GM23338 (cell line): ENCODE results near the gene NTNG2. TPM values are rescaled to one million over a fixed set of nuclear protein-coding genes. Genes with fewer than 3 reads are reported as not detected.

Experiments
- ATAC-seq: fragments of 200-7000 bp; cut with Tn5 transposase; 3 replicates; pipeline ENCODE4 v1.9.1; 2020
- DNase-seq: peaks from one replicate; pipeline ENCODE4 v3.0.0-alpha.2; 2015; ENCODE audit warnings: low spot score
- H2AFZ ChIP-seq: fragments of 200-600 bp; sonication (generic); 2 replicates; pipeline ENCODE4 v1.8.0; 2016; ENCODE audit warnings: antibody characterized with exemption, mild to moderate bottlenecking, moderate library complexity
- H3F3A ChIP-seq: fragments of 200-600 bp; sonication (generic); replicated peaks from 2 replicates; pipeline ENCODE4 v1.8.0; 2017; ENCODE audit warnings: antibody characterized with exemption, mixed run types, low read depth
- H3K27ac ChIP-seq: fragments of 200-600 bp; sonication (generic); 2 replicates; pipeline ENCODE4 v1.6.1; 2016; ENCODE audit warnings: low read depth
- H3K27me3 ChIP-seq: fragments of 200-600 bp; sonication (generic); 2 replicates; pipeline ENCODE4 v1.8.0; 2016; ENCODE audit warnings: mild to moderate bottlenecking, mixed run types, moderate library complexity; ENCODE audit not compliant: insufficient read depth
- H3K36me3 ChIP-seq: fragments of 200-600 bp; sonication (generic); 2 replicates; pipeline ENCODE4 v1.8.0; 2016; ENCODE audit warnings: mild to moderate bottlenecking; ENCODE audit not compliant: insufficient read depth
- H3K4me1 ChIP-seq: fragments of 200-600 bp; sonication (generic); 2 replicates; pipeline ENCODE4 v1.8.0; 2016; ENCODE audit warnings: mild to moderate bottlenecking, moderate library complexity; ENCODE audit not compliant: insufficient read depth
- H3K4me2 ChIP-seq: fragments of 200-600 bp; sonication (generic); 2 replicates; pipeline ENCODE4 v1.7.1; 2017; ENCODE audit warnings: mixed run types
- H3K4me3 ChIP-seq: fragments of 200-600 bp; sonication (generic); 2 replicates; pipeline ENCODE4 v1.6.1; 2016; ENCODE audit warnings: mixed run types
- H3K79me2 ChIP-seq: fragments of 200-600 bp; sonication (generic); replicated peaks from 2 replicates; pipeline ENCODE4 v1.8.0; 2017; ENCODE audit warnings: mild to moderate bottlenecking; ENCODE audit not compliant: insufficient read depth
- H3K9me2 ChIP-seq: fragments of 200-600 bp; sonication (generic); 2 replicates; pipeline ENCODE4 v1.8.0; 2017; ENCODE audit not compliant: insufficient read depth
- H4K20me1 ChIP-seq: fragments of 200-600 bp; sonication (generic); replicated peaks from 2 replicates; pipeline ENCODE4 v1.8.0; 2017; ENCODE audit warnings: mild to moderate bottlenecking; ENCODE audit not compliant: insufficient read depth
- H3K27ac Mint-ChIP-seq: 2 replicates; pipeline ENCODE4 v1.8.0; 2020; ENCODE audit warnings: inconsistent platforms, mild to moderate bottlenecking, moderate library complexity, mixed read lengths
- H3K27me3 Mint-ChIP-seq: 3 replicates; pipeline ENCODE4 v1.8.0; 2022; ENCODE audit warnings: low read depth, mild to moderate bottlenecking, moderate library complexity, mixed read lengths, inconsistent platforms; ENCODE audit not compliant: insufficient read depth, poor library complexity
- H3K36me3 Mint-ChIP-seq: 3 replicates; pipeline ENCODE4 v1.8.0; 2021; ENCODE audit warnings: low read depth, mild to moderate bottlenecking, inconsistent platforms, moderate library complexity, mixed read lengths
- H3K4me1 Mint-ChIP-seq: 3 replicates; pipeline ENCODE4 v1.8.0; 2020; ENCODE audit warnings: mild to moderate bottlenecking, inconsistent platforms, mixed read lengths
- H3K4me3 Mint-ChIP-seq: 3 replicates; pipeline ENCODE4 v1.8.0; 2021; ENCODE audit warnings: moderate library complexity, mild to moderate bottlenecking, inconsistent platforms, mixed read lengths
- H3K9me3 Mint-ChIP-seq: 3 replicates; pipeline ENCODE4 v1.8.0; 2020; ENCODE audit warnings: moderate library complexity, mild to moderate bottlenecking, inconsistent platforms, mixed read lengths
- NANOG ChIP-seq: IDR thresholded peaks from 2 replicates; pipeline ENCODE4 v1.6.1; 2016; ENCODE audit warnings: antibody characterized with exemption, borderline replicate concordance
- POLR2AphosphoS5 ChIP-seq: IDR thresholded peaks from 2 replicates; pipeline ENCODE4 v1.6.1; 2016; ENCODE audit warnings: antibody characterized with exemption, low read depth
- STAT1 ChIP-seq: IDR thresholded peaks from one replicate; pipeline ENCODE4 v1.6.1; 2016; ENCODE audit warnings: antibody characterized with exemption; ENCODE audit not compliant: unreplicated experiment
- polyA plus RNA-seq: library from polyadenylated mRNA; unstranded; fragments of >200 nt; fragmentation: Nextera tagmentation; extraction: Ambion mirVana; gene quantifications from 2 replicates; pipeline ENCODE4 v1.2.1, GENCODE V29; 2016
- total RNA-seq: library from RNA; depleted of rRNA; stranded (reverse); fragments of >200 nt; shearing (Covaris generic); gene quantifications from 2 replicates; pipeline ENCODE4 v1.2.3, GENCODE V29; 2014
- TF ChIP-seq, protein P1 (sequence below), 2 experiments: fragments of 200-600 bp in 1 of 2; sonication (generic) in 1 of 2; conservative IDR thresholded peaks; 2 replicates each; pipeline versions ENCODE4 v1.5.1 to v1.6.1; 2016 to 2017; ENCODE audit warnings: antibody characterized with exemption in 2 of 2, low read depth in 2 of 2, mild to moderate bottlenecking in 2 of 2, moderate library complexity in 1 of 2
- TF ChIP-seq, protein P2 (sequence below): fragments of 250-450 bp; sonication (Bioruptor Pico); IDR thresholded peaks from 2 replicates; pipeline ENCODE4 v1.5.0; 2020; ENCODE audit warnings: mild to moderate bottlenecking, moderate library complexity
- TF ChIP-seq, protein P3 (sequence below): IDR thresholded peaks from 2 replicates; pipeline ENCODE4 v1.6.1; 2016; ENCODE audit warnings: antibody characterized with exemption
- TF ChIP-seq, protein P4 (sequence below): IDR thresholded peaks from one replicate; pipeline ENCODE4 v1.6.1; 2018; ENCODE audit warnings: antibody characterized with exemption; ENCODE audit not compliant: unreplicated experiment

The NTNG2 gene
- total and polyA plus RNA-seq, 2 experiments from 2014 or later: 0.99 to 1.7 TPM

DNA sequence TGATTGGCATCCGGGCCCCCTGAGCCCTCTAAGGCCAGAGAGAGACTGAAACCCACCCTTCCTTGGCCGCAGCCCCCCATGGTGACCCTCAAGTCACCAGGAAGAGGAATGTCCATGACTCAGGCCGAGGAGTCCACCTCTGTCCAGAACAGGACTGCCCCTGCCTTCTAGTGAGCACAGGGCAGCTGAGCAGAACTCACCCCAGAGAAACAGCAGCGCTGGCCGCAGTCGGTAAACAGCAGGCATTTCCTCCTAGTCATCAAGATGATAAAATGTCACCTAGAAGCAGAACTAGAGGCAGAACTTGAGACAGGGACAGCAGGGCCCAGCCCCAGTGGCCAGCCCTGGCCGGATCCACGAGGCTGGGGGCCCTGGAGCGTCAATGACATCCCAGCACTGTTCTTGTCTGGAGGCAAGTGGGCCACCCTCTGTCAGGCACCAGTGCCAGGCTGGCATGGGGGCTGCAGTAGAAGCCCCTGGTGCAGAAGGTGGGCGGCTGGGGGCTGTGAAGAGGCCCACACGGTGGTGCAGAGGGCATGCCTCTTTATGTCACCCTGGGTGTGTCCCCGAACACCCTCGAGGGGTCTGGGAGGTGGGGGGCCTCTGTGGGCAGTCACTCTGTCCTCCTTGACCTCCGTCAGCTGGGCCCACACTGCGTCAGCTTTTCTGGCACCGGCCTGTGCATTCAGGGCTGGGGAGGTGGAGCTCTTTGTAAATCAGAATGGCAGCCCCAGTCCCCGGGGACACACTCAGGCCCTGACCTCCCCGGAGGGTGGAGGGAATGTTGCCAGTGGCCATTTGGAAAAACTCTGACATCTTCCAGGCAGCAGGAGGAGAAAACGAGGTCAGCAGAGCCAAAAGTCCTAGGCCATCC lies 83.0 kb downstream of the NTNG2 start:
- TF ChIP-seq, protein P1, sequence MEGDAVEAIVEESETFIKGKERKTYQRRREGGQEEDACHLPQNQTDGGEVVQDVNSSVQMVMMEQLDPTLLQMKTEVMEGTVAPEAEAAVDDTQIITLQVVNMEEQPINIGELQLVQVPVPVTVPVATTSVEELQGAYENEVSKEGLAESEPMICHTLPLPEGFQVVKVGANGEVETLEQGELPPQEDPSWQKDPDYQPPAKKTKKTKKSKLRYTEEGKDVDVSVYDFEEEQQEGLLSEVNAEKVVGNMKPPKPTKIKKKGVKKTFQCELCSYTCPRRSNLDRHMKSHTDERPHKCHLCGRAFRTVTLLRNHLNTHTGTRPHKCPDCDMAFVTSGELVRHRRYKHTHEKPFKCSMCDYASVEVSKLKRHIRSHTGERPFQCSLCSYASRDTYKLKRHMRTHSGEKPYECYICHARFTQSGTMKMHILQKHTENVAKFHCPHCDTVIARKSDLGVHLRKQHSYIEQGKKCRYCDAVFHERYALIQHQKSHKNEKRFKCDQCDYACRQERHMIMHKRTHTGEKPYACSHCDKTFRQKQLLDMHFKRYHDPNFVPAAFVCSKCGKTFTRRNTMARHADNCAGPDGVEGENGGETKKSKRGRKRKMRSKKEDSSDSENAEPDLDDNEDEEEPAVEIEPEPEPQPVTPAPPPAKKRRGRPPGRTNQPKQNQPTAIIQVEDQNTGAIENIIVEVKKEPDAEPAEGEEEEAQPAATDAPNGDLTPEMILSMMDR (conservative IDR thresholded peaks at IDR 0.05; ENCODE audit: low read depth in 2 of 2): no peak
- TF ChIP-seq NANOG (no peak), STAT1 (no peak), POLR2AphosphoS5 (no peak)
- TF ChIP-seq, protein P2, sequence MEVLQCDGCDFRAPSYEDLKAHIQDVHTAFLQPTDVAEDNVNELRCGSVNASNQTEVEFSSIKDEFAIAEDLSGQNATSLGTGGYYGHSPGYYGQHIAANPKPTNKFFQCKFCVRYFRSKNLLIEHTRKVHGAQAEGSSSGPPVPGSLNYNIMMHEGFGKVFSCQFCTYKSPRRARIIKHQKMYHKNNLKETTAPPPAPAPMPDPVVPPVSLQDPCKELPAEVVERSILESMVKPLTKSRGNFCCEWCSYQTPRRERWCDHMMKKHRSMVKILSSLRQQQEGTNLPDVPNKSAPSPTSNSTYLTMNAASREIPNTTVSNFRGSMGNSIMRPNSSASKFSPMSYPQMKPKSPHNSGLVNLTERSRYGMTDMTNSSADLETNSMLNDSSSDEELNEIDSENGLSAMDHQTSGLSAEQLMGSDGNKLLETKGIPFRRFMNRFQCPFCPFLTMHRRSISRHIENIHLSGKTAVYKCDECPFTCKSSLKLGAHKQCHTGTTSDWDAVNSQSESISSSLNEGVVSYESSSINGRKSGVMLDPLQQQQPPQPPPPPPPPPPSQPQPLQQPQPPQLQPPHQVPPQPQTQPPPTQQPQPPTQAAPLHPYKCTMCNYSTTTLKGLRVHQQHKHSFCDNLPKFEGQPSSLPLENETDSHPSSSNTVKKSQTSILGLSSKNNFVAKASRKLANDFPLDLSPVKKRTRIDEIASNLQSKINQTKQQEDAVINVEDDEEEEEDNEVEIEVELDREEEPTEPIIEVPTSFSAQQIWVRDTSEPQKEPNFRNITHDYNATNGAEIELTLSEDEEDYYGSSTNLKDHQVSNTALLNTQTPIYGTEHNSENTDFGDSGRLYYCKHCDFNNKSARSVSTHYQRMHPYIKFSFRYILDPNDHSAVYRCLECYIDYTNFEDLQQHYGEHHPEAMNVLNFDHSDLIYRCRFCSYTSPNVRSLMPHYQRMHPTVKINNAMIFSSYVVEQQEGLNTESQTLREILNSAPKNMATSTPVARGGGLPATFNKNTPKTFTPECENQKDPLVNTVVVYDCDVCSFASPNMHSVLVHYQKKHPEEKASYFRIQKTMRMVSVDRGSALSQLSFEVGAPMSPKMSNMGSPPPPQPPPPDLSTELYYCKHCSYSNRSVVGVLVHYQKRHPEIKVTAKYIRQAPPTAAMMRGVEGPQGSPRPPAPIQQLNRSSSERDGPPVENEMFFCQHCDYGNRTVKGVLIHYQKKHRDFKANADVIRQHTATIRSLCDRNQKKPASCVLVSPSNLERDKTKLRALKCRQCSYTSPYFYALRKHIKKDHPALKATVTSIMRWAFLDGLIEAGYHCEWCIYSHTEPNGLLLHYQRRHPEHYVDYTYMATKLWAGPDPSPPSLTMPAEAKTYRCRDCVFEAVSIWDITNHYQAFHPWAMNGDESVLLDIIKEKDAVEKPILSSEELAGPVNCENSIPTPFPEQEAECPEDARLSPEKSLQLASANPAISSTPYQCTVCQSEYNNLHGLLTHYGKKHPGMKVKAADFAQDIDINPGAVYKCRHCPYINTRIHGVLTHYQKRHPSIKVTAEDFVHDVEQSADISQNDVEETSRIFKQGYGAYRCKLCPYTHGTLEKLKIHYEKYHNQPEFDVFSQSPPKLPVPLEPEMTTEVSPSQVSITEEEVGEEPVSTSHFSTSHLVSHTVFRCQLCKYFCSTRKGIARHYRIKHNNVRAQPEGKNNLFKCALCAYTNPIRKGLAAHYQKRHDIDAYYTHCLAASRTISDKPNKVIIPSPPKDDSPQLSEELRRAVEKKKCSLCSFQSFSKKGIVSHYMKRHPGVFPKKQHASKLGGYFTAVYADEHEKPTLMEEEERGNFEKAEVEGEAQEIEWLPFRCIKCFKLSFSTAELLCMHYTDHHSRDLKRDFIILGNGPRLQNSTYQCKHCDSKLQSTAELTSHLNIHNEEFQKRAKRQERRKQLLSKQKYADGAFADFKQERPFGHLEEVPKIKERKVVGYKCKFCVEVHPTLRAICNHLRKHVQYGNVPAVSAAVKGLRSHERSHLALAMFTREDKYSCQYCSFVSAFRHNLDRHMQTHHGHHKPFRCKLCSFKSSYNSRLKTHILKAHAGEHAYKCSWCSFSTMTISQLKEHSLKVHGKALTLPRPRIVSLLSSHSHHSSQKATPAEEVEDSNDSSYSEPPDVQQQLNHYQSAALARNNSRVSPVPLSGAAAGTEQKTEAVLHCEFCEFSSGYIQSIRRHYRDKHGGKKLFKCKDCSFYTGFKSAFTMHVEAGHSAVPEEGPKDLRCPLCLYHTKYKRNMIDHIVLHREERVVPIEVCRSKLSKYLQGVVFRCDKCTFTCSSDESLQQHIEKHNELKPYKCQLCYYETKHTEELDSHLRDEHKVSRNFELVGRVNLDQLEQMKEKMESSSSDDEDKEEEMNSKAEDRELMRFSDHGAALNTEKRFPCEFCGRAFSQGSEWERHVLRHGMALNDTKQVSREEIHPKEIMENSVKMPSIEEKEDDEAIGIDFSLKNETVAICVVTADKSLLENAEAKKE (CRISPR knock-in tag): no peak
- TF ChIP-seq, protein P3, sequence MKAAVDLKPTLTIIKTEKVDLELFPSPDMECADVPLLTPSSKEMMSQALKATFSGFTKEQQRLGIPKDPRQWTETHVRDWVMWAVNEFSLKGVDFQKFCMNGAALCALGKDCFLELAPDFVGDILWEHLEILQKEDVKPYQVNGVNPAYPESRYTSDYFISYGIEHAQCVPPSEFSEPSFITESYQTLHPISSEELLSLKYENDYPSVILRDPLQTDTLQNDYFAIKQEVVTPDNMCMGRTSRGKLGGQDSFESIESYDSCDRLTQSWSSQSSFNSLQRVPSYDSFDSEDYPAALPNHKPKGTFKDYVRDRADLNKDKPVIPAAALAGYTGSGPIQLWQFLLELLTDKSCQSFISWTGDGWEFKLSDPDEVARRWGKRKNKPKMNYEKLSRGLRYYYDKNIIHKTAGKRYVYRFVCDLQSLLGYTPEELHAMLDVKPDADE: no peak
- TF ChIP-seq, protein P4, sequence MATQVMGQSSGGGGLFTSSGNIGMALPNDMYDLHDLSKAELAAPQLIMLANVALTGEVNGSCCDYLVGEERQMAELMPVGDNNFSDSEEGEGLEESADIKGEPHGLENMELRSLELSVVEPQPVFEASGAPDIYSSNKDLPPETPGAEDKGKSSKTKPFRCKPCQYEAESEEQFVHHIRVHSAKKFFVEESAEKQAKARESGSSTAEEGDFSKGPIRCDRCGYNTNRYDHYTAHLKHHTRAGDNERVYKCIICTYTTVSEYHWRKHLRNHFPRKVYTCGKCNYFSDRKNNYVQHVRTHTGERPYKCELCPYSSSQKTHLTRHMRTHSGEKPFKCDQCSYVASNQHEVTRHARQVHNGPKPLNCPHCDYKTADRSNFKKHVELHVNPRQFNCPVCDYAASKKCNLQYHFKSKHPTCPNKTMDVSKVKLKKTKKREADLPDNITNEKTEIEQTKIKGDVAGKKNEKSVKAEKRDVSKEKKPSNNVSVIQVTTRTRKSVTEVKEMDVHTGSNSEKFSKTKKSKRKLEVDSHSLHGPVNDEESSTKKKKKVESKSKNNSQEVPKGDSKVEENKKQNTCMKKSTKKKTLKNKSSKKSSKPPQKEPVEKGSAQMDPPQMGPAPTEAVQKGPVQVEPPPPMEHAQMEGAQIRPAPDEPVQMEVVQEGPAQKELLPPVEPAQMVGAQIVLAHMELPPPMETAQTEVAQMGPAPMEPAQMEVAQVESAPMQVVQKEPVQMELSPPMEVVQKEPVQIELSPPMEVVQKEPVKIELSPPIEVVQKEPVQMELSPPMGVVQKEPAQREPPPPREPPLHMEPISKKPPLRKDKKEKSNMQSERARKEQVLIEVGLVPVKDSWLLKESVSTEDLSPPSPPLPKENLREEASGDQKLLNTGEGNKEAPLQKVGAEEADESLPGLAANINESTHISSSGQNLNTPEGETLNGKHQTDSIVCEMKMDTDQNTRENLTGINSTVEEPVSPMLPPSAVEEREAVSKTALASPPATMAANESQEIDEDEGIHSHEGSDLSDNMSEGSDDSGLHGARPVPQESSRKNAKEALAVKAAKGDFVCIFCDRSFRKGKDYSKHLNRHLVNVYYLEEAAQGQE: no peak
- Histone ChIP-seq H3K4me2 (no peak overlapping the region), H3K27me3 (peaks cover 28% of the 10 kb centered on the region), H3K79me2 (no peaks in the 10 kb centered on the region), H3K4me3 (no peak overlapping the region), H3K4me1 (peaks cover 27% of the 10 kb centered on the region), H3K9me2 (no peaks in the 10 kb centered on the region), H4K20me1 (no peaks in the 10 kb centered on the region), H3F3A (no peaks in the 10 kb centered on the region), H2AFZ (no peak overlapping the region), H3K27ac (no peak overlapping the region), H3K36me3 (no peaks in the 10 kb centered on the region)
- no peak for DNase-seq
- Mint-ChIP-seq H3K27me3 (peaks cover 36% of the 10 kb centered on the region), H3K9me3 (no peaks in the 10 kb centered on the region), H3K36me3 (no peaks in the 10 kb centered on the region), H3K4me3 (no peak overlapping the region; the same call in 2 of the 3 replicates), H3K27ac (no peak overlapping the region), H3K4me1 (peaks cover 34% of the 10 kb centered on the region)
- no peak for ATAC-seq
